Calu3 (cell line): ENCODE results near the gene PHKA2. TPM values are rescaled to one million over a fixed set of nuclear protein-coding genes. Genes with fewer than 3 reads are reported as not detected.

ENCODE experiments used
- BruUV-seq: library from RNA; stranded (reverse); fragments of 400-500 nt; replicated peaks from 2 replicates; lab custom pipeline; 2021; lab: Mats Ljungman, UMichigan
- CTCF ChIA-PET: fragments of 300-600 bp; sonication (Branson Sonifier 250); formaldehyde crosslinking; loops from one replicate; lab custom pipeline; 2022; ENCODE audit warnings: antibody characterized with exemption; lab: Charles Lee
- DNase-seq: peaks from one replicate; pipeline ENCODE4 v3.0.0; 2022
- H3K27ac Mint-ChIP-seq: one replicate; pipeline ENCODE4 v1.8.0; 2022; ENCODE audit warnings: mixed read lengths; ENCODE audit not compliant: unreplicated experiment
- H3K27me3 Mint-ChIP-seq: one replicate; pipeline ENCODE4 v1.8.0; 2022; ENCODE audit warnings: mixed read lengths; ENCODE audit not compliant: unreplicated experiment
- H3K36me3 Mint-ChIP-seq: one replicate; pipeline ENCODE4 v1.8.0; 2022; ENCODE audit warnings: mild to moderate bottlenecking, moderate library complexity, mixed read lengths; ENCODE audit not compliant: insufficient read depth, unreplicated experiment
- H3K4me1 Mint-ChIP-seq: one replicate; pipeline ENCODE4 v1.8.0; 2022; ENCODE audit warnings: mild to moderate bottlenecking, low read depth, mixed read lengths; ENCODE audit not compliant: unreplicated experiment
- H3K4me3 Mint-ChIP-seq: one replicate; pipeline ENCODE4 v1.8.0; 2022; ENCODE audit warnings: mild to moderate bottlenecking, low read depth, moderate library complexity, mixed read lengths; ENCODE audit not compliant: unreplicated experiment
- H3K9me3 Mint-ChIP-seq: one replicate; pipeline ENCODE4 v1.8.0; 2022; ENCODE audit warnings: low read depth, mixed read lengths; ENCODE audit not compliant: unreplicated experiment
- CTCF ChIP-seq: fragments of 200-600 bp; IDR thresholded peaks from one replicate; pipeline ENCODE4 v1.8.0; 2022; ENCODE audit warnings: antibody characterized with exemption; ENCODE audit not compliant: unreplicated experiment
- intact Hi-C: fragments of 100-400 bp; cut with micrococcal nuclease; formaldehyde crosslinking; loops from one replicate; pipeline ENCODE4 v1.10.0; 2022; ENCODE audit not compliant: unreplicated experiment
- total RNA-seq: library from RNA; stranded (reverse); gene quantifications from 2 replicates; pipeline ENCODE4 v1.2.3, GENCODE V29; 2022

Gene PHKA2
- total RNA-seq, 1 experiment from 2014 or later = 47.6 TPM

- Mint-ChIP-seq H3K36me3 (peaks cover 10% of the 10 kb centered on the region), H3K4me3 (no peak overlapping the region), H3K27me3 (no peaks in the 10 kb centered on the region), H3K9me3 (no peaks in the 10 kb centered on the region), H3K4me1 (peaks cover 28% of the 10 kb centered on the region), H3K27ac (peak overlapping the region; percentile 2)
- CTCF ChIA-PET = no interaction called here
- intact Hi-C loops = no loop called here
- no peak for TF ChIP-seq CTCF
- no TSS peak for BruUV-seq
- no peak for DNase-seq
Observed at GRCh38 chrX:18996536-18996935, 12.6 kb upstream of the PHKA2 start.

- H3K36me3 Mint-ChIP-seq = peaks cover 10% of the 10 kb centered on the region
- DNase-seq = no peak
- peak overlapping the region; percentile 81 for H3K27ac Mint-ChIP-seq
- CTCF ChIA-PET = interaction anchor here (1.2 to 1.5 kb wide), 2 partner anchors 10 to 14 kb away, joined by 3 to 6 read pairs; no protein-coding TSS in a partner anchor
- no peak for TF ChIP-seq CTCF
- peaks cover 28% of the 10 kb centered on the region for H3K4me1 Mint-ChIP-seq
- no peaks in the 10 kb centered on the region for H3K9me3 Mint-ChIP-seq
- no peaks in the 10 kb centered on the region for H3K27me3 Mint-ChIP-seq
- intact Hi-C loops = no loop called here
- no TSS peak for BruUV-seq
- peak overlapping the region; percentile 40 for H3K4me3 Mint-ChIP-seq
Observed at GRCh38 chrX:18995221-18995620, 11.3 kb upstream of the PHKA2 start.

GRCh38 chrX:18994713-18995112 is 10.8 kb upstream of the PHKA2 start:
- TF ChIP-seq CTCF = no peak
- H3K4me3 Mint-ChIP-seq = peak overlapping the region; percentile 40
- H3K27me3 Mint-ChIP-seq = no peaks in the 10 kb centered on the region
- H3K36me3 Mint-ChIP-seq = peaks cover 10% of the 10 kb centered on the region
- intact Hi-C loops = no loop called here
- DNase-seq = no peak
- CTCF ChIA-PET = interaction anchor here (1.2 to 1.5 kb wide), 2 partner anchors 10 to 14 kb away, joined by 3 to 6 read pairs; no protein-coding TSS in a partner anchor
- peak overlapping the region; percentile 81 for H3K27ac Mint-ChIP-seq
- BruUV-seq = no TSS peak
- no peaks in the 10 kb centered on the region for H3K9me3 Mint-ChIP-seq
- H3K4me1 Mint-ChIP-seq = peaks cover 28% of the 10 kb centered on the region

GRCh38 chrX:18992829-18993228 is 8.9 kb upstream of the PHKA2 start:
- Mint-ChIP-seq H3K27me3 (no peaks in the 10 kb centered on the region), H3K4me1 (peaks cover 28% of the 10 kb centered on the region), H3K4me3 (no peak overlapping the region), H3K27ac (no peak overlapping the region), H3K36me3 (peaks cover 10% of the 10 kb centered on the region), H3K9me3 (no peaks in the 10 kb centered on the region)
- no peak for DNase-seq
- CTCF ChIA-PET = no interaction called here
- BruUV-seq = no TSS peak
- intact Hi-C loops = no loop called here
- no peak for TF ChIP-seq CTCF
